HepG2 (cell line): ENCODE measurements around the gene MARS1. TPM values are rescaled to one million over a fixed set of nuclear protein-coding genes. Genes with fewer than 3 reads are reported as not detected.

Experiments
- DR1 ChIP-seq: sonication (generic); formaldehyde crosslinking; IDR thresholded peaks from 2 replicates; pipeline ENCODE4 v1.8.0; 2021; ENCODE audit warnings: mild to moderate bottlenecking, missing genetic modification reagents, inconsistent platforms
- HNF4G ChIP-seq, 2 experiments: sonication (generic) in 1 of 2; formaldehyde crosslinking in 1 of 2; IDR thresholded peaks; 2 replicates each; pipeline versions ENCODE4 v1.4.0 to v1.6.1; 2011 to 2020; ENCODE audit warnings: borderline replicate concordance in 2 of 2, low read depth in 2 of 2, mild to moderate bottlenecking in 2 of 2, low read length in 1 of 2, missing genetic modification reagents in 1 of 2, moderate library complexity in 1 of 2
- IKZF5 ChIP-seq: IDR thresholded peaks from 2 replicates; pipeline ENCODE4 v1.6.1; 2018; ENCODE audit warnings: missing genetic modification reagents, mild to moderate bottlenecking, missing compliant biosample characterization
- LCORL ChIP-seq, 2 experiments: fragments of 450-650 bp in 1 of 2; sonication (generic) in 1 of 2; formaldehyde crosslinking in 1 of 2; IDR thresholded peaks; 2 replicates each; pipeline versions ENCODE4 v1.5.0 to v1.6.1; 2017 to 2020; ENCODE audit warnings: antibody characterized with exemption in 1 of 2, missing genetic modification reagents in 1 of 2
- MXD4 ChIP-seq: IDR thresholded peaks from 2 replicates; pipeline ENCODE4 v1.6.1; 2016; ENCODE audit warnings: mild to moderate bottlenecking, missing biosample characterization, missing genetic modification reagents
- NCOA2 ChIP-seq: sonication (generic); formaldehyde crosslinking; IDR thresholded peaks from 2 replicates; pipeline ENCODE4 v1.8.0; 2022; ENCODE audit warnings: inconsistent platforms
- PAXIP1 ChIP-seq: sonication (generic); formaldehyde crosslinking; conservative IDR thresholded peaks from 2 replicates; pipeline ENCODE4 v1.4.0; 2020; ENCODE audit warnings: mild to moderate bottlenecking, missing genetic modification reagents, moderate library complexity
- RAD21 ChIP-seq: fragments of 450-650 bp; formaldehyde crosslinking; IDR thresholded peaks from 2 replicates; pipeline ENCODE4 v1.5.0; 2020; ENCODE audit warnings: mild to moderate bottlenecking
- SMAD3 ChIP-seq: sonication (generic); formaldehyde crosslinking; IDR thresholded peaks from 2 replicates; pipeline ENCODE4 v1.4.0; 2020; ENCODE audit warnings: missing genetic modification reagents
- SSRP1 ChIP-seq: IDR thresholded peaks from 2 replicates; pipeline ENCODE4 v1.6.1; 2016; ENCODE audit warnings: control low read depth
- ZBTB7B ChIP-seq: sonication (generic); formaldehyde crosslinking; IDR thresholded peaks from 2 replicates; pipeline ENCODE4 v1.4.0; 2020; ENCODE audit warnings: missing genetic modification reagents
- ZFY ChIP-seq: sonication (generic); formaldehyde crosslinking; IDR thresholded peaks from 2 replicates; pipeline ENCODE4 v1.4.0; 2020; ENCODE audit warnings: missing genetic modification reagents
- ZNF333 ChIP-seq: sonication (generic); formaldehyde crosslinking; IDR thresholded peaks from 2 replicates; pipeline ENCODE4 v1.4.0; 2020; ENCODE audit warnings: mild to moderate bottlenecking, missing genetic modification reagents, borderline replicate concordance
- ZNF354B ChIP-seq: sonication (generic); formaldehyde crosslinking; IDR thresholded peaks from 2 replicates; pipeline ENCODE4 v1.8.0; 2022; ENCODE audit warnings: mild to moderate bottlenecking, missing genetic modification reagents
- ZNF382 ChIP-seq: sonication (generic); formaldehyde crosslinking; IDR thresholded peaks from 2 replicates; pipeline ENCODE4 v1.5.0; 2020; ENCODE audit warnings: missing genetic modification reagents, mild to moderate bottlenecking, borderline replicate concordance
- ZNF674 ChIP-seq: sonication (generic); formaldehyde crosslinking; IDR thresholded peaks from 2 replicates; pipeline ENCODE4 v1.5.0; 2020; ENCODE audit warnings: low read depth, mild to moderate bottlenecking, missing genetic modification reagents
- ZNF792 ChIP-seq: IDR thresholded peaks from 2 replicates; pipeline ENCODE4 v1.6.1; 2016
- polyA plus RNA-seq, 8 experiments: library from polyadenylated mRNA; depleted of rRNA in 3 of 8; stranded (reverse) in 7 of 8; unstranded in 1 of 8; fragments of >200 nt; fragmentation: Illumina TruSeq in 4 of 8; extraction: Trizol in 4 of 8; gene quantifications; 2 replicates each; pipeline versions ENCODE4 v1.2.1 to v1.2.3, GENCODE V29; 2011 to 2016; ENCODE audit warnings: low read depth in 4 of 8, missing spikeins in 1 of 8, mixed read lengths in 1 of 8; ENCODE audit not compliant: insufficient read depth in 1 of 8
- total RNA-seq, 5 experiments: library from RNA; depleted of rRNA; stranded (reverse); fragments of >200 nt; fragmentation: Illumina TruSeq; extraction: Trizol; gene quantifications; 2 replicates each; pipeline ENCODE4 v1.2.3, GENCODE V29; 2016; ENCODE audit warnings: low read depth in 1 of 5
- TF ChIP-seq, protein P1 (sequence below): IDR thresholded peaks from 2 replicates; pipeline ENCODE4 v1.6.1; 2012; ENCODE audit warnings: low read depth, low read length, improper control_type of control experiment
- TF ChIP-seq, protein P2 (sequence below): sonication (generic); formaldehyde crosslinking; IDR thresholded peaks from 2 replicates; pipeline ENCODE4 v1.4.0; 2020; ENCODE audit warnings: low read depth, mild to moderate bottlenecking, missing genetic modification reagents

The MARS1 gene
- total and polyA plus RNA-seq, 2 of the 13 experiments (the other 11 are each of a cell fraction or from before 2014, with no cell fraction given) = 115 to 181 TPM

DNA sequence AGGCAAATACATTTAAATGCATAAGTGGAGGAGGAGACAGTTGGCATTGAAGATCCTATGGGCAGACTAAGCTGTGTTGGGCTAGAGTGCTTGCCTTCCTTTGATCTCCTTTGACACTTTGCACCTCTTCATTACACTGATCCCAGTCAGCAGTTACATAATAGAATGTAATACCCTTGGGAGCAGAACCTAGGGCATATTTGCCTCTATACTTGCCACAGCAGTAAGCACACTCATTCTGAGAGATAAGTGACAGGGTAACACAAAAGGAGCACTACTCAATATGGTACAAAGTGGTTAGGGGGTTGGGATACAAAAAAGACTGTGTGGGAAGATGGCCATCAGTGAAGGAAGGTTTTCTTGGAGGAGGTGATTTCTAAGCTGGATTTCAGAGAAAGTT, 9.0 kb downstream of the MARS1 start (continued):
- TF ChIP-seq, protein P1, sequence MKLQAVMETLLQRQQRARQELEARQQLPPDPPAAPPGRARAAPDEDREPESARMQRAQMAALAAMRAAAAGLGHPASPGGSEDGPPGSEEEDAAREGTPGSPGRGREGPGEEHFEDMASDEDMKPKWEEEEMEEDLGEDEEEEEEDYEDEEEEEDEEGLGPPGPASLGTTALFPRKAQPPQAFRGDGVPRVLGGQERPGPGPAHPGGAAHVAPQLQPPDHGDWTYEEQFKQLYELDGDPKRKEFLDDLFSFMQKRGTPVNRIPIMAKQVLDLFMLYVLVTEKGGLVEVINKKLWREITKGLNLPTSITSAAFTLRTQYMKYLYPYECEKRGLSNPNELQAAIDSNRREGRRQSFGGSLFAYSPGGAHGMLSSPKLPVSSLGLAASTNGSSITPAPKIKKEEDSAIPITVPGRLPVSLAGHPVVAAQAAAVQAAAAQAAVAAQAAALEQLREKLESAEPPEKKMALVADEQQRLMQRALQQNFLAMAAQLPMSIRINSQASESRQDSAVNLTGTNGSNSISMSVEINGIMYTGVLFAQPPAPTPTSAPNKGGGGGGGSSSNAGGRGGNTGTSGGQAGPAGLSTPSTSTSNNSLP = no peak
- no peak for TF ChIP-seq ZNF792 (CRISPR knock-in tag)
- no peak for TF ChIP-seq NCOA2 (CRISPR knock-in tag)
- no peak for TF ChIP-seq DR1 (CRISPR knock-in tag)
- no peak for TF ChIP-seq ZNF333 (CRISPR knock-in tag)
- TF ChIP-seq SSRP1 (CRISPR knock-in tag) = peak; percentile 28; the same call in 1 of the 2 replicates
- TF ChIP-seq SMAD3 (CRISPR knock-in tag) = no peak
- no peak for TF ChIP-seq IKZF5 (CRISPR knock-in tag)
- TF ChIP-seq LCORL (IDR thresholded peaks at IDR 0.05) = no peak
- TF ChIP-seq LCORL (CRISPR knock-in tag; IDR thresholded peaks at IDR 0.05) = no peak
- no peak for TF ChIP-seq ZNF674
- 0 out of 2 replicates have a peak, but pooled peaks have one; percentile 22 for TF ChIP-seq PAXIP1 (CRISPR knock-in tag)
- no peak for TF ChIP-seq RAD21 (CRISPR knock-in tag)
- TF ChIP-seq, protein P2, sequence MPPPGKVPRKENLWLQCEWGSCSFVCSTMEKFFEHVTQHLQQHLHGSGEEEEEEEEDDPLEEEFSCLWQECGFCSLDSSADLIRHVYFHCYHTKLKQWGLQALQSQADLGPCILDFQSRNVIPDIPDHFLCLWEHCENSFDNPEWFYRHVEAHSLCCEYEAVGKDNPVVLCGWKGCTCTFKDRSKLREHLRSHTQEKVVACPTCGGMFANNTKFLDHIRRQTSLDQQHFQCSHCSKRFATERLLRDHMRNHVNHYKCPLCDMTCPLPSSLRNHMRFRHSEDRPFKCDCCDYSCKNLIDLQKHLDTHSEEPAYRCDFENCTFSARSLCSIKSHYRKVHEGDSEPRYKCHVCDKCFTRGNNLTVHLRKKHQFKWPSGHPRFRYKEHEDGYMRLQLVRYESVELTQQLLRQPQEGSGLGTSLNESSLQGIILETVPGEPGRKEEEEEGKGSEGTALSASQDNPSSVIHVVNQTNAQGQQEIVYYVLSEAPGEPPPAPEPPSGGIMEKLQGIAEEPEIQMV (CRISPR knock-in tag) = no peak
- TF ChIP-seq ZFY (CRISPR knock-in tag) = no peak
- TF ChIP-seq MXD4 (CRISPR knock-in tag) = no peak
- no peak for TF ChIP-seq ZNF354B (CRISPR knock-in tag)
- TF ChIP-seq ZNF382 = no peak
- 0 out of 2 replicates have a peak, but pooled peaks have one; percentile 15 for TF ChIP-seq HNF4G (IDR thresholded peaks at IDR 0.05; ENCODE audit: borderline replicate concordance, low read depth, low read length)
- TF ChIP-seq HNF4G (CRISPR knock-in tag; IDR thresholded peaks at IDR 0.05; ENCODE audit: borderline replicate concordance, low read depth) = no peak
- no peak for TF ChIP-seq ZBTB7B
